GM12865 (cell line): ENCODE data around the gene ADAMTSL1.
"Not testable (repeated sequence)": the region's sequence is repeated elsewhere in the genome, so short reads cannot be mapped to it uniquely, and the experiment has no call there.

Source experiments
- DNase-seq: peaks from one replicate; pipeline ENCODE4 v3.0.0; 2010; ENCODE audit warnings: low read depth
- H3K4me3 ChIP-seq: 2 replicates; pipeline ENCODE4 v1.5.1; 2011; ENCODE audit warnings: mild to moderate bottlenecking, low read depth, low read length, control low read depth
- TF ChIP-seq, protein P1 (sequence below): IDR thresholded peaks from 2 replicates; pipeline ENCODE4 v1.5.1; 2011; ENCODE audit warnings: low read length, control low read depth, low read depth, inconsistent platforms; ENCODE audit not compliant: insufficient read depth; ENCODE audit errors: missing control alignments

ADAMTSL1 gene

DNA sequence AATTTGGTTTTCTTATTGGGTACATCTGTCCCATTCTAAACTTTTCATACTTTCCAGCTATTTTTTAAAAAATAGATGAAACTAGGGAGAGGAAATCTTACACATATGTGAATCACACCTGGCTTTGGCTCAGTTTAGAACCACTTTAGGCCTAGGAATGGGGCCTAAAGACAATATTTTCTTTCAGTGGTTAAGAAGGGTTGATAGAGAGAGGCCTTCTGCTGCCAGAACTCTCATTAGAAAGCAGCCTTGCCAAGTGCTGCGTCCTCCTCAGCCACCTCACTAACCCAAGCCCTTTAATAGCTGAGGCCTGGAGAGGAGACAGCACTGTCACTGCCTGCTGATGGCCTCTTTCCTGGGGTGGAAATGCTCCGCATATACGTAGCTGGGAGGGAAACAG is 391.6 kb downstream of the ADAMTSL1 start:
- no peak overlapping the region for H3K4me3 ChIP-seq
- no peak for DNase-seq
- TF ChIP-seq, protein P1, sequence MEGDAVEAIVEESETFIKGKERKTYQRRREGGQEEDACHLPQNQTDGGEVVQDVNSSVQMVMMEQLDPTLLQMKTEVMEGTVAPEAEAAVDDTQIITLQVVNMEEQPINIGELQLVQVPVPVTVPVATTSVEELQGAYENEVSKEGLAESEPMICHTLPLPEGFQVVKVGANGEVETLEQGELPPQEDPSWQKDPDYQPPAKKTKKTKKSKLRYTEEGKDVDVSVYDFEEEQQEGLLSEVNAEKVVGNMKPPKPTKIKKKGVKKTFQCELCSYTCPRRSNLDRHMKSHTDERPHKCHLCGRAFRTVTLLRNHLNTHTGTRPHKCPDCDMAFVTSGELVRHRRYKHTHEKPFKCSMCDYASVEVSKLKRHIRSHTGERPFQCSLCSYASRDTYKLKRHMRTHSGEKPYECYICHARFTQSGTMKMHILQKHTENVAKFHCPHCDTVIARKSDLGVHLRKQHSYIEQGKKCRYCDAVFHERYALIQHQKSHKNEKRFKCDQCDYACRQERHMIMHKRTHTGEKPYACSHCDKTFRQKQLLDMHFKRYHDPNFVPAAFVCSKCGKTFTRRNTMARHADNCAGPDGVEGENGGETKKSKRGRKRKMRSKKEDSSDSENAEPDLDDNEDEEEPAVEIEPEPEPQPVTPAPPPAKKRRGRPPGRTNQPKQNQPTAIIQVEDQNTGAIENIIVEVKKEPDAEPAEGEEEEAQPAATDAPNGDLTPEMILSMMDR, result no peak

DNA sequence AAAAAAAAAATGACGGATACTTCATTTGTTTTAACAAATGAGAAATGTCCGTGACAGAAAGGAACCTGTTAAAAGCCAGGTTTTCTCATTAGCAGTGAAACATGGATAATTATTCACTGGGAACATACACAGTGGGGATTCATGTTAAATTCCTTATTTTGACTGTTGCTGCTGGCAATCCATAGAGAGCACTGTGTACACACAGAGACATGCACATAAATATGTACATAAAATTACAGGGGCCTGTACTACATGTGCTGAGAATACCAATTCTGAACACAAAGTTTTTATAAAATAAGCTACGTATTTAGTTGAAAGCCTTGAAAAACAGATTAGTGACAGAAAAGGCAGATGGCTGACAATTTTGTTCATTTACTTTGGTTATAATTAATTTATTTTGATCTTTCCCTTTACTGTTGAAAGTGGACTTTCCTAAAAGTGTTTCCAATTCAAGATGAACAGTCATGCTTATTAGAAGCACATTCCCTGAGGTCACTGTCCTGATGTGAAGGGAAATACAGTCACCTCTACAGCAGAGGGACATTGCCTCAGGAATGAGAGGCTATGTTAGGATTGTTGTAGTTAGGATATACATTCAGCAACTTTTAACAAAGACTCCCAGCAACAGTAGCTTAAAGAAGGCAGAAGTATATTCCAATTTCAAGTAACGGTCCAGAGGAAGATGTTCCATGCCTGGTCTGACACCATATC is 392.3 kb downstream of the ADAMTSL1 start:
- no peak overlapping the region for H3K4me3 ChIP-seq
- no peak for DNase-seq
- TF ChIP-seq, protein P1, result no peak

DNA sequence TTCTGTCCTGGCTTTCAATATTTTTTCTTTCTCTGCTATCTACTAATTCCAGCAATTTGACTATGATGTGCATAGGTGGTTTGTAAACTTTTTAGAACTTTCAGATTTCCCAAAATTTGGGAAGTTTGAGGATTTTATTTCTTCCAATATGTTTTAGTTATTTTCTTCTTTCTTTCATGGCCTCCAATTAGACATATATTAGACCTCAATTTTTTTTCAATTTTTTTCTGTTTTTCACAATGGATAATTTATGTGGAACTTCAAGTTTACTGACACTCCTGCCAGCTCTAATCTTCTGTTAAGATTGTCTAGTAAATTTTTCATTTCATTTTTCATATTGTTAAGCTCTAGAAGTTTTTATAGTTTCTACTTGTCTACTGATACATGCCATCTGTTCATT is 395.8 kb downstream of the ADAMTSL1 start:
- no peak for DNase-seq
- H3K4me3 ChIP-seq, result no peak overlapping the region
- TF ChIP-seq, protein P1, result no peak

DNA sequence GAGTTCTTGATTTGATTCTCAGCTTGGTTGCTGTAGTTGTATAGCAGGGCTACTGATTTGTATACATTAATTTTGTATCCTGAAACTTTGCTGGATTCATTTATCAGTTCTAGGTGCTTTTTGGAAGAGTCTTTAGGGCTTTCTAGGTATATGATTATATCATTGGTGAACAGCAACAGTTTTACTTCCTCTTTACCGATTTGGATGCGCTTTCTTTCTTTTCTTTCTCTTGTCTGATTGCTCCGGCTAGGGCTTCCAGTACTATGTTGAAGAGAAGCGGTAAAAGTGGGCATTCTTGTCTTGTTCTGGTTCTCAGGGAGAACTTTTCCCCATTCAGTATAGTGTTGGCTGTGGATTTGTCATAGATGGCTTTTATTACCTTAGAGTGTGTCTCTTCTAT is 400.1 kb downstream of the ADAMTSL1 start:
- DNase-seq, result peak; percentile 6

DNA sequence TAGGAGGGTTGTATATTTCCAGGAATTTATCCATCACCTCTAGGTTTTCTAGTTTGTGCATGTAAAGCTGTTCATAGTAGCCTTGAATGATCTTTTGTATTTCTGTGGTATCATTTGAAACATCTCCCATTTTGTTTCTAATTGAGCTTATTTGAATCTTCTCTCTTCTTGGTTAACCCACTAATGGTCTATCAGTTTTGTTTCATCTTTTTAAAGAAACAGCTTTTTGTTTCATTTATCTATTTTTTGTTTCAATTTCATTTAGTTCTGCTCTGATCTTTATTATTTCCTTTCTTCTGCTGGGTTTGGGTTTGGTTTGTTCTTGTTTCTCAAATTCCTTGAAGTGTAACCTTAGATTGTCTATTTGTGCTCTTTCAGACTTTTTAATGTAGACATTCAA is 401.0 kb downstream of the ADAMTSL1 start:
- H3K4me3 ChIP-seq, result not testable (repeated sequence)

More for the DNA sequence above, 400.1 kb downstream of the ADAMTSL1 start:
- no peak overlapping the region for H3K4me3 ChIP-seq
- TF ChIP-seq, protein P1, result no peak

DNA sequence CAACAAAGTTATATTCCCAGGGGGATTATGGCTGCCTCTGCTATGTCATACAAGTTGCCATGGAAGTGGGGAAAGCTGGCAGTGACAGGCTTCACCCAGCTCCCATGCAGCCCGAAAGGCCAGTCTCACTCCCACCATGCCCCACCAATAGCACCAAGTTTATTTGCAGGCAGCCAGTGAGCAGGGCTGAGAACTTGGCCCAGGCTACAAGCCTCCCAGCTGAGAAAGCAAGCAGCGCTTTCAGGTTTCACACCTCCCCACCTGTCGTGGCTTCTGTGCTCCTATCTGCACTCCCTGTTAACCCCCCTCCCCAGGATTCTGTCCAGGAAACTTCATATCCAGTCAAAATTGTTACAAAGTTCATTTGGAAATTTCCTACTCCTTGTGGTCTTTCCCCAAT is 404.0 kb downstream of the ADAMTSL1 start:
- TF ChIP-seq, protein P1, result no peak
- no peak overlapping the region for H3K4me3 ChIP-seq
- peak; percentile 45 for DNase-seq

More for the DNA sequence above, 401.0 kb downstream of the ADAMTSL1 start:
- DNase-seq, result peak; percentile 5

DNA sequence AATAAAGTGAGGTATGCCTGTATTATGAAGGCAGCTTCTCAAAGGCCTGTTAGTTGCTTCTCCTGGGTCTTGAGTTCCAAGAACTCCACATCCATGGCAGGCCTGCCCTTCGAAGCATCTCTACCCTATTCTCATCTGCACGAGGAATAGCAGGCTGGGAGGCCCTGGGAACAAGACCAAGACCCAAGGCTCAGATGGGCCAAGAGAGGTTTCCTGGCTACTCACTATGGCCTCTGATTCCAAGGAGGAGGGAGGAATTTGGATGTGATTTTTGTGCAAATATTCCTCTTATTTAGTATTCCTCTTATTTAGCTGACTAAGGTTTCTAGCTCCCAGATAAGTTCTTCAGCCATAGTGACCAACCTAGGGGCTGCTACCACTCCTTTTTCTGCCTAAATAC is 407.8 kb downstream of the ADAMTSL1 start:
- TF ChIP-seq, protein P1, result no peak
- no peak for DNase-seq
- H3K4me3 ChIP-seq, result no peak overlapping the region
